ENCODE results near the gene DLG5. TPM values are rescaled to one million over a fixed set of nuclear protein-coding genes. Genes with fewer than 3 reads are reported as not detected.

DLG5 gene
- total RNA-seq, 2 experiments from 2014 or later = 3.0 to 4.8 TPM

DNA sequence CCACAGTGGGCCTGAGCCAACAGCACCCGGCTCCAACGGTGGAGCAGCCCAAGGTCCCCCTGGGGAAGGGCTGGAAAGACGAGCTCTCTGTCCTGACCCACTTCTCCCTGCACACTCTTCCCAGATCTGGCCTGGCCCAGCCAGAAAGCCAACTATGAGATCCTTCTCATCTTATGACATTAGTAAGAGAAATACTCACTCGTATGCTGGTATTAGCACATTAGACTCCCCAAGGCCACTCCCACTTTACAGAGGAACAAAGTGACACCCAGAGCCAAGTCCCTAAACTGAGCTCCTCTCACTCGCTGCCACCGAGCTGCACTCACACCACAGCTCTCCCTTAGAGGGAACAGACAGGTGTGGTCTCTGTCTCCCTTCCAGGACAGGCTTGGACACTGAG lies 24.8 kb downstream of the DLG5 start:
- no peak for ATAC-seq
- Mint-ChIP-seq H3K9me3 (ENCODE audit: low read depth) (no peaks in the 10 kb centered on the region), H3K36me3 (no peaks in the 10 kb centered on the region), H3K4me3 (no peak overlapping the region), H3K4me1 (no peaks in the 10 kb centered on the region), H3K27me3 (peaks cover 11% of the 10 kb centered on the region), H3K27ac (no peak overlapping the region)
- DNase-seq = no peak
- CTCF ChIA-PET = no interaction called here

- Mint-ChIP-seq H3K27me3 (peaks cover 20% of the 10 kb centered on the region), H3K4me3 (no peak overlapping the region), H3K4me1 (no peaks in the 10 kb centered on the region), H3K36me3 (no peaks in the 10 kb centered on the region), H3K9me3 (ENCODE audit: low read depth) (no peaks in the 10 kb centered on the region), H3K27ac (no peak overlapping the region)
- CTCF ChIA-PET = no interaction called here
- no peak for ATAC-seq
- DNase-seq = no peak
Measured at GRCh38 chr10:77899690-77900089, 26.9 kb downstream of the DLG5 start.

DNA sequence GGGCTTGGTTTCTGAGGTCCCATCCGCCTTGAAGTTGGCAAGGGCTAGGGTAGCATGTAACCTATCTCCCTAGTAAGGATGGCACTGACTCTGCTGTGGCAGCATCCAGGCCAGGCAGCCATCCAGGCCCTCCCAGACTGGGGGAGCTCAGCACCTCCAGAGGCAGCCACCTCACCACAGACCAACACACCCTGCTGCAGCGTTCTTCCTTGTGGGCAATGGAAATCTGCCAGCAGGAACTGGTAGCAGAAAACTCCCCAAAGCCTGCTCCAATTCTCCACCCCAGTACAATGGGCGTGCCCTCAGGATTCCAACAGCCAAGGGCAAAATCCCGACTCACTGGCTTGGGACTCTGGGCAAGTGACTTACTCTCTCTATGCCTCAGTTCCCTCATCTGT lies 27.5 kb downstream of the DLG5 start:
- no peak overlapping the region for H3K27ac Mint-ChIP-seq
- ATAC-seq (no peak), DNase-seq (no peak)
- H3K4me1 Mint-ChIP-seq = peaks cover 1% of the 10 kb centered on the region
- CTCF ChIA-PET = no interaction called here
- no peaks in the 10 kb centered on the region for H3K36me3 Mint-ChIP-seq
- no peak overlapping the region for H3K4me3 Mint-ChIP-seq
- H3K9me3 Mint-ChIP-seq (ENCODE audit: low read depth) = no peaks in the 10 kb centered on the region
- peaks cover 22% of the 10 kb centered on the region for H3K27me3 Mint-ChIP-seq

- H3K27me3 Mint-ChIP-seq = peaks cover 22% of the 10 kb centered on the region
- no peaks in the 10 kb centered on the region for H3K36me3 Mint-ChIP-seq
- DNase-seq (no peak), ATAC-seq (no peak)
- no peak overlapping the region for H3K27ac Mint-ChIP-seq
- CTCF ChIA-PET = no interaction called here
- no peak overlapping the region for H3K4me3 Mint-ChIP-seq
- no peaks in the 10 kb centered on the region for H3K9me3 Mint-ChIP-seq (ENCODE audit: low read depth)
- peaks cover 5% of the 10 kb centered on the region for H3K4me1 Mint-ChIP-seq
Measured at GRCh38 chr10:77898323-77899079, 28.1 kb downstream of the DLG5 start.

DNA sequence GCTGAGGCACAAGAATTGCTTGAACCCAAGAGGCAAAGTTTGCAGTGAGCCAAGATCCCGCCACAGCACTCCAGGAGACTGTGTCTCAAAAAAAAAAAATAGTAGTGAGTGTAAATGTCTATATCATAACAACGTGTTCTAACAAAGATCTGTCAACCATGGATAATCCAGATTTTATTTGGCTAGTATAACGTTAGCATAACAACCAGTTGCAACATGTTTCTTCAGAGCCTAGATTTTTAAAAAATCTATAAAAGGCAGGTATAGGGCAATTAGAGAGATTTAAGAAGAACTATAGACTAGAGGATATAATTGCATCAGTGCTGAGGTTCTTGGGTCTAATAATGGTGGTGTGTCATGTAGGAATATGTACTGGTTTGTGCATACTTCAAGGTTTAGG lies 30.5 kb downstream of the DLG5 start:
- CTCF ChIA-PET = no interaction called here
- no peak for DNase-seq
- H3K27ac Mint-ChIP-seq = no peak overlapping the region
- no peak overlapping the region for H3K4me3 Mint-ChIP-seq
- no peak for ATAC-seq
- no peaks in the 10 kb centered on the region for H3K9me3 Mint-ChIP-seq (ENCODE audit: low read depth)
- no peaks in the 10 kb centered on the region for H3K36me3 Mint-ChIP-seq
- H3K4me1 Mint-ChIP-seq = peaks cover 5% of the 10 kb centered on the region
- peaks cover 22% of the 10 kb centered on the region for H3K27me3 Mint-ChIP-seq

DNA sequence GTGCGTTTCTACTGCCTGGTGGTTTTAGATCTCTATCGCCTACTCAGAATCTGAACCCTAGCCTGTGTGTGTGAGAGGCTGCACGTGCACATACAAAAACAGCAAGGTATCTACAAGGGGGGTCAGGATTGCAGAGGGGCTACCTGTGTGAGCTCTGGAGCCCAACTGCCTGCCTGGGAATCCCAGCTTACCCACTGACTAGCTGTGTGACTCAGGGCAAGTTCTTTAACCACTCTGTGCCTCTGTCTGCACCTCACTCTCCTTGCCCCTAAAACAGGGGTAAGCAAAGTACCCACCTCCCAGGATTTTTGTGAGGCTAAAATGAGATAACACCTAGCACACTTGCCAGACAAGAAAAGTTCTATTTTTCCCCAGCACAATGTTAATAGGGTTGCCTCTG lies 32.5 kb downstream of the DLG5 start:
- H3K27ac Mint-ChIP-seq = no peak overlapping the region
- DNase-seq (no peak), ATAC-seq (no peak)
- CTCF ChIA-PET = interaction anchor here (1.7 kb wide), 1 partner anchor 9 kb away, joined by 3 read pairs; no protein-coding TSS in a partner anchor
- no peaks in the 10 kb centered on the region for H3K36me3 Mint-ChIP-seq
- H3K9me3 Mint-ChIP-seq (ENCODE audit: low read depth) = no peaks in the 10 kb centered on the region
- peaks cover 14% of the 10 kb centered on the region for H3K27me3 Mint-ChIP-seq
- H3K4me3 Mint-ChIP-seq = no peak overlapping the region
- H3K4me1 Mint-ChIP-seq = peaks cover 5% of the 10 kb centered on the region

DNA sequence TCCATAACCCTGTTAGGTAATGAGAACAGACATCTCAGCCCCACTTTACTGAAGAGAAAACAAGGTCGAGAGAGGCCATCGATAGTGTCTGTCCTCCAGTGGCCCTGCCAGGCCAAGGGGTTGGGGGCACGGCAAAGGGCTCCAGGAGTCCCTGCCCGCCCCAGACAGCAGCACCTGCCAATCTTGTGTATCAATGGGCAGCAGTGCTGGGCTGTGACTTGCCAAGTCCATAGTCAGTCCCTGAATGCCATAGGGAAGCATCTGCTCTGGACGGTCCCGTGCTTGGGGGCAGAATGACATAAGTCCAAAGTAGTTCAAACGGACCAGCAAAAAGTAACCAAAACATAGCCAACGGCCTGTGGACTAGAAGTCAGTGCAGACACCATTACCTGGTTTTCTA lies 33.2 kb downstream of the DLG5 start:
- CTCF ChIA-PET = no interaction called here
- Mint-ChIP-seq H3K27ac (no peak overlapping the region), H3K4me1 (peaks cover 5% of the 10 kb centered on the region), H3K4me3 (no peak overlapping the region), H3K36me3 (no peaks in the 10 kb centered on the region), H3K9me3 (ENCODE audit: low read depth) (no peaks in the 10 kb centered on the region), H3K27me3 (peaks cover 10% of the 10 kb centered on the region)
- DNase-seq = no peak
- no peak for ATAC-seq

- Mint-ChIP-seq H3K36me3 (no peaks in the 10 kb centered on the region), H3K27ac (no peak overlapping the region), H3K4me1 (peaks cover 5% of the 10 kb centered on the region), H3K27me3 (peaks cover 10% of the 10 kb centered on the region), H3K9me3 (ENCODE audit: low read depth) (no peaks in the 10 kb centered on the region), H3K4me3 (no peak overlapping the region)
- CTCF ChIA-PET = no interaction called here
- DNase-seq (no peak), ATAC-seq (no peak)
Measured at GRCh38 chr10:77892761-77893160, 33.8 kb downstream of the DLG5 start.

DNA sequence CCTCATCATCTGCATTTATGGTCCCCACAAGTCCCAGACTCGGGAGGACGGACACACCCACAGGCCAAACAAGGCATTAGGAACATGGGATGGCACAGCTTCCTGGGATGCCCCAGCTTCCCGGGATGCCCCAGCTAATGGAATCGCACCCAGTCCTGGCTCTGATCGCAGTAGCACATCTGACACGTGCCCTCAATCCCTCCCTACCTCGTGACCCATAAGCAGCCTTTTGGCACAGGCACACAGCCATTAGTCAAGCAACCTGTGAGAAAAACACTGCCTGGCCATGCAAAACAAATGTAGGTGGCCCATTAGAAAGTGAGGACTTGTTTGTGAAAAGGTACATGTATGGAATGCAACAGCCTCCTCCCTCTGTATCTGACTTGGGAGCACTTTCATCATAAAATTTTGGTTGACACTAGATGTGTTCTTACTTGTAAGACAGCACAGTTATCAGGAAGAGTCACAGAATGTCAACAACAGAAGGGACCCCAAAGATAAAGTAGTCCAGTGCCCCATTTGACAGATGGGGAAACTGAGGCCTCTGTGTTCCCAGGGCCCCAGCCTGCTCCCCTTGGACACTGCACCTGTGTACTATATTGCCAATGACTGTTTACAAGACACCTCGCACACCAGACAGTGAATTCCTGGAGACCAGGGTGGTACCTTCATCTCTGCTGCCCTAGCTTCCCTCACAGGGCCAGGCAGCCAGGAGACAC lies 34.4 kb downstream of the DLG5 start:
- H3K9me3 Mint-ChIP-seq (ENCODE audit: low read depth) = no peaks in the 10 kb centered on the region
- no peak overlapping the region for H3K4me3 Mint-ChIP-seq
- peaks cover 5% of the 10 kb centered on the region for H3K4me1 Mint-ChIP-seq
- no peak for ATAC-seq
- no peak for DNase-seq
- H3K27ac Mint-ChIP-seq = no peak overlapping the region
- H3K36me3 Mint-ChIP-seq = no peaks in the 10 kb centered on the region
- peaks cover 10% of the 10 kb centered on the region for H3K27me3 Mint-ChIP-seq
- CTCF ChIA-PET = no interaction called here

GRCh38 chr10:77890097-77890496 lies 36.5 kb downstream of the DLG5 start:
- H3K27ac Mint-ChIP-seq = no peak overlapping the region
- H3K36me3 Mint-ChIP-seq = no peaks in the 10 kb centered on the region
- no peaks in the 10 kb centered on the region for H3K9me3 Mint-ChIP-seq (ENCODE audit: low read depth)
- H3K27me3 Mint-ChIP-seq = peaks cover 9% of the 10 kb centered on the region
- H3K4me1 Mint-ChIP-seq = peaks cover 5% of the 10 kb centered on the region
- H3K4me3 Mint-ChIP-seq = no peak overlapping the region
- ATAC-seq (no peak), DNase-seq (no peak)
- CTCF ChIA-PET = interaction anchor here (1.4 kb wide), 1 partner anchor 31 kb away, joined by 3 read pairs; no protein-coding TSS in a partner anchor

DNA sequence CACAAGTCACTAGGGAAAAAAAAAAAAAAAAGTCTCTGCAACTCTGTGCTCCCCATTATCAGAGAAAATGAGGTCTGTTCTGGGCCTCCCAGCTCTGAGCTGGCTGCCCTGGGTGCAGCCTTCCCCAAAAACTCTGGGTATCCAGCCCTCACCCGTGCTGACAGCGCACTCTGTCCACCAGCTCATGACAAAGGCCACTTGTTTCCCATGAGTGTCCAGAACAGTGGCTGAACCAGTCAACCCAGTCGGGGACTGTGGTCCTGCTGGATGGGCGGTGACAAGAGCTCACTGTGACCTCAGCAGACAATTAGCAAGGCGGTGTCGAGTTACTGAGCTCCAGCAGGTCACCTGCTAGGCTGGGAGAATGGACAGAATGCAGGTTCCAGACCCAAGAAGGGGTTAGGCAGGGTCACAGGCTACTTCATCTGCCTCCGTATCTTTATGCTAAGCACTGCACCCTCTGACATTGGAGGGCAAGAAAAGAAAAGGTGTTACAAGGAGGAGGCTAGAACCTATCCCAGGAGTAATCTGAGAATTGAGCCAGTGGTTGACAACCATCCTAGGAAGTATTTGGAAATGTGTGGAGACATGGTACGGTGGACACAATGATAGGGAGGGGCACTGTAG lies 37.2 kb downstream of the DLG5 start:
- no peak overlapping the region for H3K27ac Mint-ChIP-seq
- ATAC-seq (no peak), DNase-seq (no peak)
- CTCF ChIA-PET = no interaction called here
- H3K27me3 Mint-ChIP-seq = peaks cover 7% of the 10 kb centered on the region
- H3K4me3 Mint-ChIP-seq = no peak overlapping the region
- H3K4me1 Mint-ChIP-seq = peaks cover 5% of the 10 kb centered on the region
- H3K36me3 Mint-ChIP-seq = no peaks in the 10 kb centered on the region
- H3K9me3 Mint-ChIP-seq (ENCODE audit: low read depth) = no peaks in the 10 kb centered on the region

DNA sequence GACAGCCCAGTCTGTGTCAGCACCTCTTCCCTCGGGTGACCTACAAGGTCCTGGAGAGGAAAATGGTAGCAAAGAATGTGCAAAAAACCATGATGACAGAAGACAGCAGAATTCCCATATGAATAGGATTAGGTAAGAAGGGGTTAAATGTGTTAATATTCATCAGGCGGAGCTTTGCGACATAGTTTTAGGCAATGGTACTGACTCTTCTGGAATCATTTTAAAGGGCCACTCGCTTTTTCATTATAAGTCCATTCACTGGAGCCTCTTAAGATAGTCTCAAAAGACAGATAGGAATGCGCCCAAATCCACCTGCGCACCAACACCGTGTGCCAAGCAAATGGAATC lies 38.2 kb downstream of the DLG5 start:
- Mint-ChIP-seq H3K27ac (no peak overlapping the region), H3K9me3 (ENCODE audit: low read depth) (no peaks in the 10 kb centered on the region), H3K36me3 (no peaks in the 10 kb centered on the region), H3K4me1 (no peaks in the 10 kb centered on the region), H3K27me3 (peaks cover 7% of the 10 kb centered on the region), H3K4me3 (no peak overlapping the region)
- CTCF ChIA-PET = no interaction called here
- no peak for DNase-seq
- ATAC-seq = no peak

- Mint-ChIP-seq H3K36me3 (no peaks in the 10 kb centered on the region), H3K27ac (no peak overlapping the region), H3K4me3 (no peak overlapping the region), H3K27me3 (peaks cover 7% of the 10 kb centered on the region), H3K4me1 (no peaks in the 10 kb centered on the region), H3K9me3 (ENCODE audit: low read depth) (no peaks in the 10 kb centered on the region)
- CTCF ChIA-PET = no interaction called here
- ATAC-seq (no peak), DNase-seq (no peak)
Measured at GRCh38 chr10:77887631-77888355, 38.8 kb downstream of the DLG5 start.

Measured in activated CD8-positive, alpha-beta memory T cell treated with anti-CD3 and anti-CD28 coated beads, Interleukin-2, amount 10 ng/mL, durations not matched to agents 7 days and 5 days (primary cell).